WERI-Rb-1 (cell line): ENCODE results near the gene RAI1.

Source experiments
- DNase-seq: peaks from one replicate; pipeline ENCODE4 v3.0.0-alpha.2; 2020
- H3K27ac ChIP-seq: fragments of 250-450 bp; sonication (Bioruptor Pico); 2 replicates; pipeline ENCODE4 v1.5.1; 2020; ENCODE audit warnings: mild to moderate bottlenecking, moderate library complexity
- H3K27me3 ChIP-seq: fragments of 250-450 bp; sonication (Bioruptor Pico); 2 replicates; pipeline ENCODE4 v1.5.1; 2021; ENCODE audit warnings: mild to moderate bottlenecking, low read depth, moderate library complexity; ENCODE audit not compliant: insufficient read depth, severe bottlenecking
- H3K36me3 ChIP-seq: fragments of 250-450 bp; sonication (Bioruptor Pico); 2 replicates; pipeline ENCODE4 v1.5.1; 2020; ENCODE audit warnings: mild to moderate bottlenecking, moderate library complexity
- H3K4me3 ChIP-seq: 2 replicates; pipeline ENCODE4 v1.5.1; 2011; ENCODE audit warnings: low read depth, mild to moderate bottlenecking, control low read depth, low read length
- H3K9me3 ChIP-seq: fragments of 250-450 bp; sonication (Bioruptor Pico); 2 replicates; pipeline ENCODE4 v1.5.1; 2021; ENCODE audit warnings: mild to moderate bottlenecking, moderate library complexity; ENCODE audit not compliant: severe bottlenecking
- CTCF ChIP-seq: IDR thresholded peaks from 2 replicates; pipeline ENCODE4 v1.5.1; 2011; ENCODE audit warnings: low read depth, mild to moderate bottlenecking, control low read depth, inconsistent platforms, low read length

Gene RAI1

GRCh38 chr17:17694169-17695081 lies 13.2 kb downstream of the RAI1 start:
- TF ChIP-seq CTCF = no peak
- Histone ChIP-seq H3K27ac (peak overlapping the region; percentile 92), H3K9me3 (no peaks in the 10 kb centered on the region), H3K27me3 (no peaks in the 10 kb centered on the region), H3K4me3 (peak overlapping the region; percentile 55), H3K36me3 (peaks cover 3% of the 10 kb centered on the region; the same call in 1 of the 2 replicates)
- peak; percentile 59 for DNase-seq

GRCh38 chr17:17696085-17696484 lies 14.8 kb downstream of the RAI1 start:
- Histone ChIP-seq H3K4me3 (no peak overlapping the region), H3K27ac (no peak overlapping the region; the same call in 1 of the 2 replicates), H3K27me3 (no peaks in the 10 kb centered on the region), H3K9me3 (no peaks in the 10 kb centered on the region), H3K36me3 (peaks cover 4% of the 10 kb centered on the region; the same call in 1 of the 2 replicates)
- DNase-seq = no peak
- no peak for TF ChIP-seq CTCF

GRCh38 chr17:17696882-17697633 lies 15.8 kb downstream of the RAI1 start:
- Histone ChIP-seq H3K36me3 (peaks cover 4% of the 10 kb centered on the region; the same call in 1 of the 2 replicates), H3K9me3 (no peaks in the 10 kb centered on the region), H3K4me3 (no peak overlapping the region), H3K27me3 (no peaks in the 10 kb centered on the region), H3K27ac (peak overlapping the region; percentile 32; the same call in 1 of the 2 replicates)
- no peak for TF ChIP-seq CTCF
- DNase-seq = no peak

- Histone ChIP-seq H3K27me3 (no peaks in the 10 kb centered on the region), H3K9me3 (no peaks in the 10 kb centered on the region), H3K4me3 (no peak overlapping the region), H3K36me3 (peaks cover 8% of the 10 kb centered on the region; the same call in 1 of the 2 replicates), H3K27ac (no peak overlapping the region; the same call in 1 of the 2 replicates)
- no peak for DNase-seq
- no peak for TF ChIP-seq CTCF
These were observed 17.1 kb downstream of the RAI1 start for GRCh38 chr17:17698371-17698770.

- Histone ChIP-seq H3K27me3 (no peaks in the 10 kb centered on the region), H3K4me3 (no peak overlapping the region), H3K27ac (no peak overlapping the region; the same call in 1 of the 2 replicates), H3K9me3 (no peaks in the 10 kb centered on the region), H3K36me3 (peaks cover 8% of the 10 kb centered on the region; the same call in 1 of the 2 replicates)
- no peak for TF ChIP-seq CTCF
- DNase-seq = peak; percentile 45
These were observed 17.7 kb downstream of the RAI1 start for GRCh38 chr17:17698869-17699351.
